Liver (tissue), 9 donors: ENCODE measurements around the gene LMLN. TPM values are rescaled to one million over a fixed set of nuclear protein-coding genes. Genes with fewer than 3 reads are reported as not detected.

ENCODE experiments used
- DNase-seq: peaks from one replicate; pipeline ENCODE4 v3.0.0-alpha.2; 2017; ENCODE audit warnings: low spot score
- H3K27ac ChIP-seq, 2 donors: one replicate each; pipeline ENCODE4 v1.7.0; 2013; ENCODE audit warnings: inconsistent platforms in 2 of 2, low read length in 2 of 2, control low read depth in 1 of 2, low read depth in 1 of 2, mild to moderate bottlenecking in 1 of 2
- H3K27me3 ChIP-seq, 4 donors: one replicate each; pipeline versions ENCODE4 v1.6.1 to v1.7.0; 2013; ENCODE audit warnings: low read length in 3 of 4, inconsistent platforms in 1 of 4, mild to moderate bottlenecking in 1 of 4, moderate library complexity in 1 of 4; ENCODE audit not compliant: control insufficient read depth in 4 of 4, insufficient read depth in 4 of 4
- H3K36me3 ChIP-seq, 4 donors: one replicate each; pipeline versions ENCODE4 v1.6.1 to v1.7.0; 2013; ENCODE audit warnings: low read length in 3 of 4, mild to moderate bottlenecking in 3 of 4, low read depth in 1 of 4, moderate library complexity in 1 of 4; ENCODE audit not compliant: control insufficient read depth in 4 of 4, insufficient read depth in 3 of 4
- H3K4me1 ChIP-seq, 4 donors: one replicate each; pipeline versions ENCODE4 v1.6.1 to v1.7.0; 2013; ENCODE audit warnings: low read length in 3 of 4, mild to moderate bottlenecking in 3 of 4, moderate library complexity in 1 of 4; ENCODE audit not compliant: control insufficient read depth in 4 of 4, insufficient read depth in 4 of 4
- H3K4me3 ChIP-seq, 3 donors: one replicate each; pipeline versions ENCODE4 v1.6.1 to v1.7.0; 2013; ENCODE audit warnings: low read length in 3 of 3, control low read depth in 1 of 3, low read depth in 1 of 3, mild to moderate bottlenecking in 1 of 3
- H3K9ac ChIP-seq, 2 donors: one replicate each; pipeline ENCODE4 v1.7.0; 2013; ENCODE audit warnings: low read length in 2 of 2, mild to moderate bottlenecking in 2 of 2, moderate library complexity in 2 of 2, control low read depth in 1 of 2, low read depth in 1 of 2
- H3K9me3 ChIP-seq, 4 donors: one replicate each; pipeline versions ENCODE4 v1.6.1 to v1.7.0; 2013; ENCODE audit warnings: low read length in 3 of 4; ENCODE audit not compliant: control insufficient read depth in 4 of 4
- EGR1 ChIP-seq, 2 donors: IDR thresholded peaks; 2 replicates each; pipeline ENCODE4 v1.6.1; 2016 to 2018; ENCODE audit warnings: antibody characterized with exemption in 2 of 2, low read depth in 2 of 2
- FOXA1 ChIP-seq: IDR thresholded peaks from 2 replicates; pipeline ENCODE4 v1.6.1; 2016; ENCODE audit warnings: antibody characterized with exemption
- FOXA2 ChIP-seq: IDR thresholded peaks from 2 replicates; pipeline ENCODE4 v1.6.1; 2016; ENCODE audit warnings: antibody characterized with exemption
- GABPA ChIP-seq, 2 donors: IDR thresholded peaks in 1 of 2; conservative IDR thresholded peaks in 1 of 2; 2 replicates each; pipeline ENCODE4 v1.6.1; 2016; ENCODE audit warnings: antibody characterized with exemption in 2 of 2, mild to moderate bottlenecking in 1 of 2, moderate library complexity in 1 of 2
- HNF4A ChIP-seq, 2 donors: conservative IDR thresholded peaks; 2 replicates each; pipeline ENCODE4 v1.6.1; 2016; ENCODE audit warnings: antibody characterized with exemption in 2 of 2, mild to moderate bottlenecking in 2 of 2
- HNF4G ChIP-seq: IDR thresholded peaks from 2 replicates; pipeline ENCODE4 v1.6.1; 2016; ENCODE audit warnings: antibody characterized with exemption
- JUND ChIP-seq, 2 donors: IDR thresholded peaks; 2 replicates each; pipeline ENCODE4 v1.6.1; 2016; ENCODE audit warnings: antibody characterized with exemption in 2 of 2
- NR2F2 ChIP-seq: IDR thresholded peaks from 2 replicates; pipeline ENCODE4 v1.6.1; 2016; ENCODE audit warnings: antibody characterized with exemption
- RAD21 ChIP-seq, 2 donors: IDR thresholded peaks; 2 replicates each; pipeline ENCODE4 v1.6.1; 2016; ENCODE audit warnings: antibody characterized with exemption in 2 of 2, mild to moderate bottlenecking in 2 of 2
- RXRA ChIP-seq, 2 donors: IDR thresholded peaks; 2 replicates each; pipeline ENCODE4 v1.6.1; 2017 to 2018; ENCODE audit warnings: antibody characterized with exemption in 2 of 2, mild to moderate bottlenecking in 1 of 2
- SP1 ChIP-seq: IDR thresholded peaks from 2 replicates; pipeline ENCODE4 v1.6.1; 2018; ENCODE audit warnings: antibody characterized with exemption, mild to moderate bottlenecking
- TAF1 ChIP-seq: conservative IDR thresholded peaks from 2 replicates; pipeline ENCODE4 v1.6.1; 2016; ENCODE audit warnings: antibody characterized with exemption, mild to moderate bottlenecking
- YY1 ChIP-seq: IDR thresholded peaks from 2 replicates; pipeline ENCODE4 v1.6.1; 2016; ENCODE audit warnings: antibody characterized with exemption, mild to moderate bottlenecking
- WGBS: extraction: QIAGEN DNeasy Blood & Tissue Kit; methylation state at CpG from one replicate; pipeline ENCODE4 v1.1.7; 2013; 5-methylcytosine and 5-hydroxymethylcytosine counted together
- polyA plus RNA-seq, 2 donors: library from polyadenylated mRNA; stranded (reverse) in 1 of 2; unstranded in 1 of 2; fragments of 200-250 nt in 1 of 2; fragments of >200 nt in 1 of 2; fragmentation: Nextera tagmentation in 1 of 2; extraction: Ambion mirVana in 1 of 2; gene quantifications; one replicate each; pipeline versions ENCODE4 v1.2.1 to v1.2.3, GENCODE V29; 2013 to 2015
- total RNA-seq, 2 donors: library from RNA; depleted of rRNA; stranded (reverse); fragments of >200 nt; gene quantifications; one replicate each; pipeline ENCODE4 v1.2.3, GENCODE V29; 2014
- TF ChIP-seq, protein P1 (sequence below): IDR thresholded peaks from 2 replicates; pipeline ENCODE4 v1.6.1; 2016; ENCODE audit warnings: antibody characterized with exemption
- TF ChIP-seq, protein P2 (sequence below): IDR thresholded peaks from 2 replicates; pipeline ENCODE4 v1.6.1; 2016; ENCODE audit warnings: antibody characterized with exemption, mild to moderate bottlenecking
- TF ChIP-seq, protein P3 (sequence below): IDR thresholded peaks from 2 replicates; pipeline ENCODE4 v1.6.1; 2016; ENCODE audit warnings: antibody characterized with exemption
- TF ChIP-seq, protein P4 (sequence below): IDR thresholded peaks from 2 replicates; pipeline ENCODE4 v1.6.1; 2016; ENCODE audit warnings: antibody characterized with exemption
- TF ChIP-seq, protein P5 (sequence below): fragments of 150-350 bp; IDR thresholded peaks from 2 replicates; pipeline ENCODE4 v1.5.1; 2017; ENCODE audit warnings: improper control_type of control experiment, low read depth, low read length; ENCODE audit not compliant: missing input control
- donor health status: healthy.
- donor health status: healthy.
- donor health status: healthy.
- donor health status: healthy.
- donor health status: healthy.

The LMLN gene
- total and polyA plus RNA-seq, 4 donors, result 0.90 to 3.2 (median 1.8) TPM

DNA sequence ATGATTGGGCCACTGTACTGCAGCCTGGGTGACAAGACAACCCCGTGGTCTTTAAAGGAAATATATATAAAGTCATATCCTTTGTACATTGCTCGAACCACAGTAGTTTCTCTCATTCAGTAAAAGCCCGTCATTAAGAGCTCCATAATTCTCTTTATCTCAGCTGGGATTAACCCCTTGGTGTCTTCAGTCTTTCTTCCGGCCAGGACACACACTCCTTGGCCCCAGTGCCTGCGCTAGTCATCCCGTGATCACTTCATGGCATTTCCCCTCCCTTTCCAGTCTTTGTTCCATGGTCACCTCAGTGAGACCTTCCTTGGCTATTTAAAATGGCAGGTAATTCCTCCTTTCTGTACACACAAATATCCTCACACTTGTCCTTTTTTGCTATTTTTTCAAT, 6.7 kb upstream of the LMLN start:
- H3K36me3 ChIP-seq, result peaks cover 11 to 43% (median 37%) of the 10 kb centered on the region in 4 donors
- 75% methylated on average over 6 of the region's 6 CpGs for WGBS
- H3K9ac ChIP-seq, result no peak overlapping the region
- DNase-seq, result no peak
- no peaks in the 10 kb centered on the region for H3K27me3 ChIP-seq
- no peak overlapping the region for H3K4me3 ChIP-seq
- TF ChIP-seq HNF4G (no peak), EGR1 (IDR thresholded peaks at IDR 0.05; ENCODE audit: low read depth in 2 of 2) (no peak), RAD21 (IDR thresholded peaks at IDR 0.05) (no peak), FOXA1 (no peak), HNF4A (conservative IDR thresholded peaks at IDR 0.05) (no peak), FOXA2 (no peak), SP1 (no peak), JUND (IDR thresholded peaks at IDR 0.05) (no peak), YY1 (no peak), TAF1 (no peak), GABPA (IDR thresholded peaks at IDR 0.05 in 1 of 2, conservative IDR thresholded peaks at IDR 0.05 in 1 of 2) (no peak), NR2F2 (no peak), RXRA (IDR thresholded peaks at IDR 0.05) (no peak)
- TF ChIP-seq, protein P1, sequence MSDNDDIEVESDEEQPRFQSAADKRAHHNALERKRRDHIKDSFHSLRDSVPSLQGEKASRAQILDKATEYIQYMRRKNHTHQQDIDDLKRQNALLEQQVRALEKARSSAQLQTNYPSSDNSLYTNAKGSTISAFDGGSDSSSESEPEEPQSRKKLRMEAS, result no peak
- TF ChIP-seq, protein P2, sequence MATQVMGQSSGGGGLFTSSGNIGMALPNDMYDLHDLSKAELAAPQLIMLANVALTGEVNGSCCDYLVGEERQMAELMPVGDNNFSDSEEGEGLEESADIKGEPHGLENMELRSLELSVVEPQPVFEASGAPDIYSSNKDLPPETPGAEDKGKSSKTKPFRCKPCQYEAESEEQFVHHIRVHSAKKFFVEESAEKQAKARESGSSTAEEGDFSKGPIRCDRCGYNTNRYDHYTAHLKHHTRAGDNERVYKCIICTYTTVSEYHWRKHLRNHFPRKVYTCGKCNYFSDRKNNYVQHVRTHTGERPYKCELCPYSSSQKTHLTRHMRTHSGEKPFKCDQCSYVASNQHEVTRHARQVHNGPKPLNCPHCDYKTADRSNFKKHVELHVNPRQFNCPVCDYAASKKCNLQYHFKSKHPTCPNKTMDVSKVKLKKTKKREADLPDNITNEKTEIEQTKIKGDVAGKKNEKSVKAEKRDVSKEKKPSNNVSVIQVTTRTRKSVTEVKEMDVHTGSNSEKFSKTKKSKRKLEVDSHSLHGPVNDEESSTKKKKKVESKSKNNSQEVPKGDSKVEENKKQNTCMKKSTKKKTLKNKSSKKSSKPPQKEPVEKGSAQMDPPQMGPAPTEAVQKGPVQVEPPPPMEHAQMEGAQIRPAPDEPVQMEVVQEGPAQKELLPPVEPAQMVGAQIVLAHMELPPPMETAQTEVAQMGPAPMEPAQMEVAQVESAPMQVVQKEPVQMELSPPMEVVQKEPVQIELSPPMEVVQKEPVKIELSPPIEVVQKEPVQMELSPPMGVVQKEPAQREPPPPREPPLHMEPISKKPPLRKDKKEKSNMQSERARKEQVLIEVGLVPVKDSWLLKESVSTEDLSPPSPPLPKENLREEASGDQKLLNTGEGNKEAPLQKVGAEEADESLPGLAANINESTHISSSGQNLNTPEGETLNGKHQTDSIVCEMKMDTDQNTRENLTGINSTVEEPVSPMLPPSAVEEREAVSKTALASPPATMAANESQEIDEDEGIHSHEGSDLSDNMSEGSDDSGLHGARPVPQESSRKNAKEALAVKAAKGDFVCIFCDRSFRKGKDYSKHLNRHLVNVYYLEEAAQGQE, result no peak
- TF ChIP-seq, protein P3, sequence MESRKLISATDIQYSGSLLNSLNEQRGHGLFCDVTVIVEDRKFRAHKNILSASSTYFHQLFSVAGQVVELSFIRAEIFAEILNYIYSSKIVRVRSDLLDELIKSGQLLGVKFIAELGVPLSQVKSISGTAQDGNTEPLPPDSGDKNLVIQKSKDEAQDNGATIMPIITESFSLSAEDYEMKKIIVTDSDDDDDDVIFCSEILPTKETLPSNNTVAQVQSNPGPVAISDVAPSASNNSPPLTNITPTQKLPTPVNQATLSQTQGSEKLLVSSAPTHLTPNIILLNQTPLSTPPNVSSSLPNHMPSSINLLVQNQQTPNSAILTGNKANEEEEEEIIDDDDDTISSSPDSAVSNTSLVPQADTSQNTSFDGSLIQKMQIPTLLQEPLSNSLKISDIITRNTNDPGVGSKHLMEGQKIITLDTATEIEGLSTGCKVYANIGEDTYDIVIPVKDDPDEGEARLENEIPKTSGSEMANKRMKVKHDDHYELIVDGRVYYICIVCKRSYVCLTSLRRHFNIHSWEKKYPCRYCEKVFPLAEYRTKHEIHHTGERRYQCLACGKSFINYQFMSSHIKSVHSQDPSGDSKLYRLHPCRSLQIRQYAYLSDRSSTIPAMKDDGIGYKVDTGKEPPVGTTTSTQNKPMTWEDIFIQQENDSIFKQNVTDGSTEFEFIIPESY, result no peak
- TF ChIP-seq, protein P4, sequence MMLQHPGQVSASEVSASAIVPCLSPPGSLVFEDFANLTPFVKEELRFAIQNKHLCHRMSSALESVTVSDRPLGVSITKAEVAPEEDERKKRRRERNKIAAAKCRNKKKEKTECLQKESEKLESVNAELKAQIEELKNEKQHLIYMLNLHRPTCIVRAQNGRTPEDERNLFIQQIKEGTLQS, result no peak
- TF ChIP-seq, protein P5, sequence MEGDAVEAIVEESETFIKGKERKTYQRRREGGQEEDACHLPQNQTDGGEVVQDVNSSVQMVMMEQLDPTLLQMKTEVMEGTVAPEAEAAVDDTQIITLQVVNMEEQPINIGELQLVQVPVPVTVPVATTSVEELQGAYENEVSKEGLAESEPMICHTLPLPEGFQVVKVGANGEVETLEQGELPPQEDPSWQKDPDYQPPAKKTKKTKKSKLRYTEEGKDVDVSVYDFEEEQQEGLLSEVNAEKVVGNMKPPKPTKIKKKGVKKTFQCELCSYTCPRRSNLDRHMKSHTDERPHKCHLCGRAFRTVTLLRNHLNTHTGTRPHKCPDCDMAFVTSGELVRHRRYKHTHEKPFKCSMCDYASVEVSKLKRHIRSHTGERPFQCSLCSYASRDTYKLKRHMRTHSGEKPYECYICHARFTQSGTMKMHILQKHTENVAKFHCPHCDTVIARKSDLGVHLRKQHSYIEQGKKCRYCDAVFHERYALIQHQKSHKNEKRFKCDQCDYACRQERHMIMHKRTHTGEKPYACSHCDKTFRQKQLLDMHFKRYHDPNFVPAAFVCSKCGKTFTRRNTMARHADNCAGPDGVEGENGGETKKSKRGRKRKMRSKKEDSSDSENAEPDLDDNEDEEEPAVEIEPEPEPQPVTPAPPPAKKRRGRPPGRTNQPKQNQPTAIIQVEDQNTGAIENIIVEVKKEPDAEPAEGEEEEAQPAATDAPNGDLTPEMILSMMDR, result no peak
- no peaks in the 10 kb centered on the region for H3K9me3 ChIP-seq
- peaks cover 2 to 23% (median 16%) of the 10 kb centered on the region in 4 donors for H3K4me1 ChIP-seq
- no peak overlapping the region for H3K27ac ChIP-seq
